Kidney (tissue), 14 donors: ENCODE results near the gene SAG. TPM values are rescaled to one million over a fixed set of nuclear protein-coding genes. Genes with fewer than 3 reads are reported as not detected.

Experiments
- DNase-seq, 5 donors: peaks; one replicate each; pipeline ENCODE4 v3.0.0-alpha.2; 2013 to 2020
- FAIRE-seq: peaks from 2 replicates; lab custom pipeline; 2012; peaks lifted over from hg19 to GRCh38; lab: Jason Lieb, UNC
- H3K27ac ChIP-seq, 2 donors: one replicate each; pipeline ENCODE4 v1.7.0; 2013; ENCODE audit warnings: low read depth in 2 of 2, low read length in 2 of 2, inconsistent platforms in 1 of 2
- H3K27me3 ChIP-seq: one replicate; pipeline ENCODE4 v1.7.1; 2013; ENCODE audit warnings: low read length, inconsistent platforms; ENCODE audit not compliant: control insufficient read depth, insufficient read depth
- H3K36me3 ChIP-seq, 3 donors: one replicate each; pipeline versions ENCODE4 v1.7.0 to v1.7.1; 2013; ENCODE audit warnings: low read length in 3 of 3, control low read depth in 1 of 3, inconsistent platforms in 1 of 3; ENCODE audit not compliant: insufficient read depth in 3 of 3, control insufficient read depth in 2 of 3
- H3K4me1 ChIP-seq, 3 donors: one replicate each; pipeline versions ENCODE4 v1.7.0 to v1.7.1; 2013; ENCODE audit warnings: low read length in 3 of 3, inconsistent platforms in 1 of 3, low read depth in 1 of 3; ENCODE audit not compliant: control insufficient read depth in 2 of 3, insufficient read depth in 2 of 3
- H3K4me3 ChIP-seq, 3 donors: one replicate each; pipeline versions ENCODE4 v1.7.0 to v1.8.1; 2013; ENCODE audit warnings: low read length in 3 of 3, control low read depth in 1 of 3, inconsistent platforms in 1 of 3
- H3K9ac ChIP-seq, 3 donors: one replicate each; pipeline versions ENCODE4 v1.7.0 to v1.7.1; 2013; ENCODE audit warnings: low read length in 3 of 3, control low read depth in 1 of 3, inconsistent platforms in 1 of 3
- H3K9me3 ChIP-seq, 3 donors: one replicate each; pipeline versions ENCODE4 v1.7.0 to v1.7.1; 2013; ENCODE audit warnings: low read length in 3 of 3, control low read depth in 1 of 3, inconsistent platforms in 1 of 3; ENCODE audit not compliant: control insufficient read depth in 2 of 3, insufficient read depth in 1 of 3
- intact Hi-C: fragments of 100-400 bp; cut with DNase I; formaldehyde crosslinking; loops from one replicate; pipeline ENCODE4 v1.11.1; 2022
- polyA plus RNA-seq: library from polyadenylated mRNA; stranded (reverse); fragments of 350-450 nt; fragmentation: Illumina TruSeq; extraction: RNeasy Lipid Tissue Mini Kit (QIAGEN cat#74804); gene quantifications from one replicate; pipeline ENCODE4 v1.2.3, GENCODE V29; 2014; ENCODE audit warnings: low read depth, low replicate concordance; ENCODE audit not compliant: insufficient read depth
- total RNA-seq: library from RNA; stranded (reverse); fragmentation: NEBNext Ultra II Directional; extraction: Animal tissue kit (Norgen Biotek cat#: 25700); gene quantifications from one replicate; pipeline ENCODE4 v1.2.1, GENCODE V29; 2021
- TF ChIP-seq, protein P1 (sequence below): IDR thresholded peaks from 3 replicates; pipeline ENCODE4 v1.5.1; 2012; ENCODE audit warnings: mild to moderate bottlenecking, moderate library complexity, borderline replicate concordance; ENCODE audit not compliant: insufficient read depth; ENCODE audit errors: extremely low read depth
- donor health status: control.
- donor health status: control.
- donor health status: control.
- donor health status: control.
- donor health status: control.
- donor health status: DM: yes; HTN: yes; CAD: no.
- donor health status: Normal renal cell carcinoma (clear cell type).

The SAG gene
- total and polyA plus RNA-seq, 2 donors from 2014 or later: not detected

DNA sequence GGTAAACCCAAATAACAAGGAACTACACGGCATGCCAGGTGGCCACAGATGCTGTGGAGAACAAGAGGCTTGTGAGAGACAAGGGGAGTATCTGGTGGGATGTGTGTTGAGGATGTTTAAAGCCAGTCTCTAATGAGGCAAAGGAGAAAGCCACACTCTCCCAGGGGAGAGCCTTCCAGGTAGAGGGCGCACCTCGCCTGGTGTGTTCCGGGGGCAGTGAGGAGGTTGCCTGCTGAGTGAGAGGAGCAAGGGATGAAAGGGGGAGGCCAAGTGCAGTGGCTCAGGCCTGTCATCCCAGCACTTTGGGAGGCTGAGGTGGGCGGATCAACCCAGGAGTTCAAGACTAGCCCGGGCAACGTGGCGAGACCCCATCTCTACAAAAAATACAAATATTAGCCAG, 16.2 kb downstream of the SAG start:
- H3K27me3 ChIP-seq: no peaks in the 10 kb centered on the region
- no peak overlapping the region for H3K9ac ChIP-seq
- no peak overlapping the region for H3K4me3 ChIP-seq
- FAIRE-seq: no peak
- intact Hi-C loops: no loop called here
- TF ChIP-seq, protein P1, sequence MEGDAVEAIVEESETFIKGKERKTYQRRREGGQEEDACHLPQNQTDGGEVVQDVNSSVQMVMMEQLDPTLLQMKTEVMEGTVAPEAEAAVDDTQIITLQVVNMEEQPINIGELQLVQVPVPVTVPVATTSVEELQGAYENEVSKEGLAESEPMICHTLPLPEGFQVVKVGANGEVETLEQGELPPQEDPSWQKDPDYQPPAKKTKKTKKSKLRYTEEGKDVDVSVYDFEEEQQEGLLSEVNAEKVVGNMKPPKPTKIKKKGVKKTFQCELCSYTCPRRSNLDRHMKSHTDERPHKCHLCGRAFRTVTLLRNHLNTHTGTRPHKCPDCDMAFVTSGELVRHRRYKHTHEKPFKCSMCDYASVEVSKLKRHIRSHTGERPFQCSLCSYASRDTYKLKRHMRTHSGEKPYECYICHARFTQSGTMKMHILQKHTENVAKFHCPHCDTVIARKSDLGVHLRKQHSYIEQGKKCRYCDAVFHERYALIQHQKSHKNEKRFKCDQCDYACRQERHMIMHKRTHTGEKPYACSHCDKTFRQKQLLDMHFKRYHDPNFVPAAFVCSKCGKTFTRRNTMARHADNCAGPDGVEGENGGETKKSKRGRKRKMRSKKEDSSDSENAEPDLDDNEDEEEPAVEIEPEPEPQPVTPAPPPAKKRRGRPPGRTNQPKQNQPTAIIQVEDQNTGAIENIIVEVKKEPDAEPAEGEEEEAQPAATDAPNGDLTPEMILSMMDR: no peak
- H3K4me1 ChIP-seq: no peaks in the 10 kb centered on the region
- no peaks in the 10 kb centered on the region for H3K9me3 ChIP-seq
- peak in 1 of 5 donors; percentile 35 for DNase-seq
- H3K27ac ChIP-seq: no peak overlapping the region
- no peaks in the 10 kb centered on the region for H3K36me3 ChIP-seq

DNA sequence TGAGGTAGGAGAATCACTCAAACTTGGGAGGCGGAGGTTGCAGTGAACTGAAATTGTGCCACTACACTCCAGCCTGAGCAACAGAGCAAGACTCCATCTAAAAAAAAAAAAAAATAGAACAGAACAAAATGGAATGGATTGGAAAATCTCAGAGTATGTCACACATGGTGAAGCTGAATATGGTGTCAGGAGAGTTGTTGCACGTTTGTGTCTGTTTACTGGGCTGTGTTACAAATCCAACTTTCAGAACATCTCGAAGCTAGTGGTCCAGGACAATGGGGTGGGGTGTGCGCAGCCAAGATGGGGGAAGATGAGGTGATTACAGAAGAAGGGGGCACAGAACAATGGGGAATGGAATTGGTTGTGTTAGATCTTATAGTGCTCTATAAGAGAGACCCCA, 17.6 kb downstream of the SAG start:
- intact Hi-C loops: no loop called here
- TF ChIP-seq, protein P1: no peak
- FAIRE-seq (no peak), DNase-seq (no peak)
- no peaks in the 10 kb centered on the region for H3K9me3 ChIP-seq
- no peak overlapping the region for H3K4me3 ChIP-seq
- H3K9ac ChIP-seq: no peak overlapping the region
- no peaks in the 10 kb centered on the region for H3K4me1 ChIP-seq
- H3K27ac ChIP-seq: no peak overlapping the region
- no peaks in the 10 kb centered on the region for H3K27me3 ChIP-seq
- no peaks in the 10 kb centered on the region for H3K36me3 ChIP-seq

DNA sequence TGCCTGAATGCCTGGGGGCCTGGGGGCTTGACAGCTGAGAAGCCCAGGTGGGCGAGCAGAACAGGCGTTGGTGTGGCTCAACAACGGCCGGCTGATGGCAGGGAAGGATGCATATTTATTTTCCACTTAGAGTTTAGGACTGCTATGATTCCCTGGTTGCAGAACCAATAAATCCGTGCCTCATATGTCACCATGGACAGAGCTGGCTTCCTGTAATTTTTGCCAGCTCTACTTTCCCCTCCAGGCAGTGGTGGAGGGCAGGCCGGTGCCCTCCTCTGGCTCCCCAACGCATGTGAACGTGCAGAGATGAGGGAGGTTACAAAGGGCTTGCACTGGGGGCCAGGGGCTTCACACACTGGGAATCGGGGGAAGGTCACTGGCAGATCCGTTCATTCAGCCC, 18.2 kb downstream of the SAG start:
- Histone ChIP-seq H3K27ac (no peak overlapping the region), H3K36me3 (no peaks in the 10 kb centered on the region), H3K4me1 (no peaks in the 10 kb centered on the region), H3K4me3 (no peak overlapping the region), H3K9me3 (no peaks in the 10 kb centered on the region), H3K9ac (no peak overlapping the region), H3K27me3 (no peaks in the 10 kb centered on the region)
- intact Hi-C loops: no loop called here
- FAIRE-seq (no peak), DNase-seq (no peak)
- TF ChIP-seq, protein P1: no peak

DNA sequence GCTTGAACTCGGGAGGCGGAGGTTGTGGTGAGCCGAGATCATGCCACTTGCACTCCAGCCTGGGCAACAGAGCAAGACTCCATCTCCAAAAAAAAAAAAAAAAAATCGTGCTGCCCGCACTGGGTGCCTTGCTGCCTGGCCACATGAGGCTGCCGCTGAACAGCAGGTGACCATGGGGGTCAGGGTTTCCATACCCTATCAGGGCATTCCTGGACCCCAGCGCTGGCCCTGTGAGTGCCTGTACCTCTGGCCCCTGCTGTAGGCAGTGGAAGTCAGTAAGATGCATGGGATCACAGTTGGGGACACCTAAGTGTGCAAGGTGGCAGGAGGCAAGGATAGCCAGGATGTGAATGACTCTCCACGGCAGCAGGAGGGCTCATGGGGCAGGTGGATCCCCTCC, 18.9 kb downstream of the SAG start:
- intact Hi-C loops: no loop called here
- FAIRE-seq: no peak

More for the DNA sequence above, 18.9 kb downstream of the SAG start:
- no peaks in the 10 kb centered on the region for H3K36me3 ChIP-seq
- peak in 1 of 5 donors; percentile 55 for DNase-seq
- H3K4me1 ChIP-seq: no peaks in the 10 kb centered on the region
- H3K27me3 ChIP-seq: no peaks in the 10 kb centered on the region
- H3K9ac ChIP-seq: no peak overlapping the region
- H3K4me3 ChIP-seq: no peak overlapping the region
- TF ChIP-seq, protein P1: no peak
- H3K9me3 ChIP-seq: no peaks in the 10 kb centered on the region
- no peak overlapping the region for H3K27ac ChIP-seq
